ENCODE measurements around the gene GALNT1. TPM values are rescaled to one million over a fixed set of nuclear protein-coding genes. Genes with fewer than 3 reads are reported as not detected.

Gene GALNT1
- total RNA-seq, 1 donor from 2014 or later, result 113 TPM

GRCh38 chr18:35618289-35618688 is 36.7 kb downstream of the GALNT1 start:
- no peaks in the 10 kb centered on the region for H3F3A ChIP-seq (ENCODE audit: low read depth)
- H3K36me3 ChIP-seq, result no peaks in the 10 kb centered on the region
- no peak overlapping the region for H3K27ac Mint-ChIP-seq
- H3K4me3 Mint-ChIP-seq, result no peak overlapping the region
- H3K9me3 Mint-ChIP-seq, result peaks cover 13% of the 10 kb centered on the region
- H3K9ac ChIP-seq, result no peak overlapping the region
- no peak overlapping the region for H3K27ac ChIP-seq
- H3K4me3 ChIP-seq, result no peak overlapping the region
- no peak overlapping the region for H2AFZ ChIP-seq (replicated peaks)
- H3K79me2 ChIP-seq (ENCODE audit: low read depth), result peaks cover 53% of the 10 kb centered on the region
- H3K4me1 Mint-ChIP-seq, result no peaks in the 10 kb centered on the region
- H3K4me2 ChIP-seq, result peak overlapping the region; percentile 53
- H3K9me3 ChIP-seq (ENCODE audit: low read depth), result no peaks in the 10 kb centered on the region
- no peak for DNase-seq (ENCODE audit: low spot score)
- no peaks in the 10 kb centered on the region for H3K27me3 Mint-ChIP-seq (ENCODE audit: insufficient read depth, low read depth)
- peaks cover 4% of the 10 kb centered on the region for H4K20me1 ChIP-seq (ENCODE audit: low read depth)
- peaks cover 33% of the 10 kb centered on the region for H3K4me1 ChIP-seq
- H3K36me3 Mint-ChIP-seq, result peaks cover 16% of the 10 kb centered on the region
- TF ChIP-seq, protein P1, sequence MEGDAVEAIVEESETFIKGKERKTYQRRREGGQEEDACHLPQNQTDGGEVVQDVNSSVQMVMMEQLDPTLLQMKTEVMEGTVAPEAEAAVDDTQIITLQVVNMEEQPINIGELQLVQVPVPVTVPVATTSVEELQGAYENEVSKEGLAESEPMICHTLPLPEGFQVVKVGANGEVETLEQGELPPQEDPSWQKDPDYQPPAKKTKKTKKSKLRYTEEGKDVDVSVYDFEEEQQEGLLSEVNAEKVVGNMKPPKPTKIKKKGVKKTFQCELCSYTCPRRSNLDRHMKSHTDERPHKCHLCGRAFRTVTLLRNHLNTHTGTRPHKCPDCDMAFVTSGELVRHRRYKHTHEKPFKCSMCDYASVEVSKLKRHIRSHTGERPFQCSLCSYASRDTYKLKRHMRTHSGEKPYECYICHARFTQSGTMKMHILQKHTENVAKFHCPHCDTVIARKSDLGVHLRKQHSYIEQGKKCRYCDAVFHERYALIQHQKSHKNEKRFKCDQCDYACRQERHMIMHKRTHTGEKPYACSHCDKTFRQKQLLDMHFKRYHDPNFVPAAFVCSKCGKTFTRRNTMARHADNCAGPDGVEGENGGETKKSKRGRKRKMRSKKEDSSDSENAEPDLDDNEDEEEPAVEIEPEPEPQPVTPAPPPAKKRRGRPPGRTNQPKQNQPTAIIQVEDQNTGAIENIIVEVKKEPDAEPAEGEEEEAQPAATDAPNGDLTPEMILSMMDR (IDR thresholded peaks at IDR 0.05), result no peak
- TF ChIP-seq EZH2phosphoT487 (IDR thresholded peaks at IDR 0.05) (no peak), EZH2 (IDR thresholded peaks at IDR 0.05) (no peak)
- no peaks in the 10 kb centered on the region for H3K27me3 ChIP-seq

GRCh38 chr18:35618696-35619095 is 37.2 kb downstream of the GALNT1 start:
- no peak overlapping the region for H3K27ac Mint-ChIP-seq
- H3K4me1 ChIP-seq, result peaks cover 33% of the 10 kb centered on the region
- H3K4me3 Mint-ChIP-seq, result no peak overlapping the region
- H3K79me2 ChIP-seq (ENCODE audit: low read depth), result peaks cover 56% of the 10 kb centered on the region
- H2AFZ ChIP-seq (replicated peaks), result no peak overlapping the region
- peaks cover under 1% of the 10 kb centered on the region for H4K20me1 ChIP-seq (ENCODE audit: low read depth)
- no peak overlapping the region for H3K4me3 ChIP-seq
- DNase-seq (ENCODE audit: low spot score), result peak; percentile 52
- no peaks in the 10 kb centered on the region for H3K27me3 ChIP-seq
- H3K27ac ChIP-seq, result no peak overlapping the region
- H3K4me1 Mint-ChIP-seq, result no peaks in the 10 kb centered on the region
- H3K9ac ChIP-seq, result no peak overlapping the region
- H3K9me3 Mint-ChIP-seq, result peaks cover 16% of the 10 kb centered on the region
- peaks cover 16% of the 10 kb centered on the region for H3K36me3 Mint-ChIP-seq
- H3K9me3 ChIP-seq (ENCODE audit: low read depth), result no peaks in the 10 kb centered on the region
- no peak for TF ChIP-seq EZH2 (IDR thresholded peaks at IDR 0.05)
- TF ChIP-seq EZH2phosphoT487 (IDR thresholded peaks at IDR 0.05), result no peak
- TF ChIP-seq, protein P1 (IDR thresholded peaks at IDR 0.05), result no peak
- H3K4me2 ChIP-seq, result peak overlapping the region; percentile 53
- H3F3A ChIP-seq (ENCODE audit: low read depth), result no peaks in the 10 kb centered on the region
- H3K36me3 ChIP-seq, result no peaks in the 10 kb centered on the region
- H3K27me3 Mint-ChIP-seq (ENCODE audit: insufficient read depth, low read depth), result no peaks in the 10 kb centered on the region

DNA sequence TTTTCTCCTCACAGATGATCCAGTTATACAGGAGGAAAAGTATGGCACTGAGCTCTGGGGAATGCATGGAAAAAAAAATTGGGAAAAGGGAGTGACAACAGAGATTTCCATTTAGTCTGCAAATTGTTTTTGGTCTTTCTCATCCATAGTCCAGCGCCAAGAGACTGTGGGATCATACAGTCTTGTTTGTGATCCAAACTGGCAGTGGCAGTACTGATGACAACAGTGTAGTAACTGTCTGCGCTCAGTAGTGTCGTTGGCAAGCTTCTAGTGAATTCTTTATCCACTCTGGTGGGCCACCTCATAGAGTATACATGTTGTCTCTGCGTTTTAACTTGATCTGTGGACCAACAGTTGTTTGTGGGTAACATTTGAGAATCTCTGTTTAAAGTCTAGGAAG is 37.9 kb downstream of the GALNT1 start:
- Histone ChIP-seq H3K4me3 (no peak overlapping the region), H3K27me3 (no peaks in the 10 kb centered on the region), H3F3A (ENCODE audit: low read depth) (no peaks in the 10 kb centered on the region), H3K9ac (no peak overlapping the region), H3K4me2 (peak overlapping the region; percentile 53), H4K20me1 (ENCODE audit: low read depth) (no peaks in the 10 kb centered on the region), H3K27ac (no peak overlapping the region), H3K9me3 (ENCODE audit: low read depth) (no peaks in the 10 kb centered on the region), H2AFZ (replicated peaks) (no peak overlapping the region), H3K36me3 (no peaks in the 10 kb centered on the region), H3K79me2 (ENCODE audit: low read depth) (peaks cover 58% of the 10 kb centered on the region), H3K4me1 (peaks cover 33% of the 10 kb centered on the region)
- Mint-ChIP-seq H3K9me3 (peaks cover 23% of the 10 kb centered on the region), H3K4me1 (no peaks in the 10 kb centered on the region), H3K36me3 (peaks cover 16% of the 10 kb centered on the region), H3K27me3 (ENCODE audit: insufficient read depth, low read depth) (no peaks in the 10 kb centered on the region), H3K4me3 (no peak overlapping the region), H3K27ac (no peak overlapping the region)
- DNase-seq (ENCODE audit: low spot score), result no peak
- TF ChIP-seq, protein P1 (IDR thresholded peaks at IDR 0.05), result no peak
- TF ChIP-seq EZH2 (IDR thresholded peaks at IDR 0.05) (no peak), EZH2phosphoT487 (IDR thresholded peaks at IDR 0.05) (no peak)
